GM12878 (cell line): Measurements from ENCODE around the gene SLC44A3. TPM values are rescaled to one million over a fixed set of nuclear protein-coding genes. Genes with fewer than 3 reads are reported as not detected.

Experiments used
- ATAC-seq: fragments of 200-7000 bp; cut with Tn5 transposase; 3 replicates; pipeline ENCODE4 v1.9.1; 2020; ENCODE audit warnings: mild to moderate bottlenecking, moderate library complexity
- BruUV-seq: library from RNA; stranded (reverse); fragments of 400-500 nt; replicated peaks from 2 replicates; lab custom pipeline; 2021; lab: Mats Ljungman, UMichigan
- CTCF ChIA-PET: fragments of 300-600 bp; sonication (Branson Sonifier 250); formaldehyde crosslinking; extraction: SDS; loops from one replicate; lab custom pipeline; 2021; ENCODE audit warnings: inconsistent platforms; lab: Yijun Ruan, JAX
- POLR2A ChIA-PET: fragments of 350-600 bp; formaldehyde crosslinking; extraction: SDS; loops from one replicate; lab custom pipeline; 2021; ENCODE audit warnings: inconsistent platforms; lab: Charles Lee
- RAD21 ChIA-PET: fragments of 300-600 bp; sonication (Branson Sonifier 250); formaldehyde crosslinking; loops from one replicate; lab custom pipeline; 2023; ENCODE audit warnings: antibody characterized with exemption; ENCODE audit not compliant: unreplicated experiment; lab: Charles Lee
- SMC1A ChIA-PET: fragments of 300-600 bp; sonication (Branson Sonifier 250); formaldehyde crosslinking; loops from one replicate; lab custom pipeline; 2023; ENCODE audit not compliant: unreplicated experiment, uncharacterized antibody; lab: Charles Lee
- DNase-seq: peaks from one replicate; pipeline ENCODE4 v3.0.0-alpha.2; 2011; ENCODE audit warnings: low read depth, low spot score
- FAIRE-seq: peaks from 3 replicates; lab custom pipeline; 2011; peaks lifted over from hg19 to GRCh38; lab: Jason Lieb, UNC
- H2AFZ ChIP-seq: 2 replicates; pipeline ENCODE4 v1.6.0; 2011; ENCODE audit warnings: low read depth, low read length, control low read depth; ENCODE audit not compliant: control insufficient read depth
- H3K27ac ChIP-seq: 2 replicates; pipeline ENCODE4 v1.5.1; 2011; ENCODE audit warnings: control low read depth; ENCODE audit not compliant: control insufficient read depth, insufficient read depth
- H3K27me3 ChIP-seq, 2 experiments: replicated peaks in 1 of 2; 2 replicates each; pipeline versions ENCODE4 v1.6.0 to v1.6.1; 2011; ENCODE audit warnings: low read length in 1 of 2; ENCODE audit not compliant: control insufficient read depth in 2 of 2, insufficient read depth in 2 of 2
- H3K36me3 ChIP-seq, 2 experiments: 2 replicates each; pipeline ENCODE4 v1.5.1; 2011; ENCODE audit warnings: low read length in 1 of 2; ENCODE audit not compliant: control insufficient read depth in 2 of 2, insufficient read depth in 2 of 2
- H3K4me1 ChIP-seq: 2 replicates; pipeline ENCODE4 v1.6.1; 2011; ENCODE audit warnings: mild to moderate bottlenecking, low read length, moderate library complexity, mixed read lengths; ENCODE audit not compliant: control insufficient read depth, insufficient read depth
- H3K4me2 ChIP-seq: 2 replicates; pipeline ENCODE4 v1.6.0; 2011; ENCODE audit warnings: control low read depth; ENCODE audit not compliant: control insufficient read depth, insufficient read depth
- H3K4me3 ChIP-seq: fragments of 200-600 bp; sonication (generic); 2 replicates; pipeline ENCODE4 v1.5.1; 2016
- H3K79me2 ChIP-seq: 2 replicates; pipeline ENCODE4 v1.6.0; 2011; ENCODE audit warnings: low read length; ENCODE audit not compliant: control insufficient read depth, insufficient read depth
- H3K9ac ChIP-seq: 2 replicates; pipeline ENCODE4 v1.8.0; 2011; ENCODE audit warnings: low read length, control low read depth, mixed read lengths; ENCODE audit not compliant: control insufficient read depth, insufficient read depth
- H3K9me3 ChIP-seq: replicated peaks from 3 replicates; pipeline ENCODE4 v1.5.1; 2011; ENCODE audit warnings: mild to moderate bottlenecking, low read length; ENCODE audit not compliant: control insufficient read depth, insufficient read depth
- H4K20me1 ChIP-seq: 2 replicates; pipeline ENCODE4 v1.6.0; 2011; ENCODE audit not compliant: control insufficient read depth, insufficient read depth
- EP300 ChIP-seq, 2 experiments: fragments of 150-350 bp in 1 of 2; IDR thresholded peaks; 2 replicates each; pipeline ENCODE4 v1.6.1; 2011 to 2012; ENCODE audit warnings: low read depth in 2 of 2, low read length in 2 of 2, borderline replicate concordance in 1 of 2, improper control_type of control experiment in 1 of 2, inconsistent platforms in 1 of 2; ENCODE audit not compliant: control insufficient read depth in 1 of 2
- LARP7 ChIP-seq: fragments of 450-650 bp; IDR thresholded peaks from 2 replicates; pipeline ENCODE4 v1.6.1; 2017; ENCODE audit warnings: mild to moderate bottlenecking
- NKRF ChIP-seq: fragments of 450-650 bp; conservative IDR thresholded peaks from 2 replicates; pipeline ENCODE4 v1.6.1; 2017; ENCODE audit warnings: mild to moderate bottlenecking, moderate library complexity
- NR2F1 ChIP-seq: fragments of 450-650 bp; conservative IDR thresholded peaks from 2 replicates; pipeline ENCODE4 v1.6.1; 2017; ENCODE audit warnings: mild to moderate bottlenecking
- TBL1XR1 ChIP-seq: IDR thresholded peaks from 2 replicates; pipeline ENCODE4 v1.6.1; 2012; ENCODE audit warnings: low read depth, low read length, improper control_type of control experiment
- WGBS: methylation state at CpG from one replicate; pipeline ENCODE4 v1.1.6; 2016; ENCODE audit warnings: low lambda C conversion rate; ENCODE audit not compliant: insufficient replicate concordance, insufficient coverage; ENCODE audit errors: missing lambda C conversion rate; 5-methylcytosine and 5-hydroxymethylcytosine counted together
- in situ Hi-C: fragments of 300-500 bp; cut with MboI; formaldehyde crosslinking; loops from 9 replicates; pipeline ENCODE4 v1.14.3; 2018; ENCODE audit warnings: mixed read lengths
- intact Hi-C: fragments of 100-400 bp; cut with micrococcal nuclease; formaldehyde crosslinking; loops from one replicate; pipeline ENCODE4 v1.14.2; 2022; ENCODE audit not compliant: unreplicated experiment
- polyA plus RNA-seq, 11 experiments: library from polyadenylated mRNA; depleted of rRNA in 4 of 11; unstranded in 6 of 11; stranded (reverse) in 5 of 11; fragments of >200 nt; fragmentation: Nextera tagmentation in 4 of 11; fragmentation: Illumina TruSeq in 1 of 11; extraction: Ambion mirVana in 4 of 11; extraction: Trizol in 1 of 11; gene quantifications; 1 replicate in 1 of 11; 2 replicates in 10 of 11; pipeline versions ENCODE4 v1.2.1 to v1.2.3, GENCODE V29; 2011 to 2016; ENCODE audit warnings: inconsistent platforms in 2 of 11, missing spikeins in 2 of 11, low read depth in 1 of 11
- total RNA-seq, 4 experiments: library from RNA; depleted of rRNA in 3 of 4; stranded (reverse); fragments of >200 nt in 3 of 4; fragmentation: Illumina TruSeq in 1 of 4; extraction: Trizol in 1 of 4; gene quantifications; 2 replicates each; pipeline versions ENCODE4 v1.2.1 to v1.2.3, GENCODE V29; 2013 to 2021
- TF ChIP-seq, protein P1 (sequence below), 3 experiments: IDR thresholded peaks in 2 of 3; conservative IDR thresholded peaks in 1 of 3; 2 replicates each; pipeline ENCODE4 v1.5.1; 2011; ENCODE audit warnings: low read depth in 3 of 3, low read length in 3 of 3, mild to moderate bottlenecking in 3 of 3, control low read depth in 2 of 3, moderate library complexity in 2 of 3, inconsistent platforms in 1 of 3, mixed read lengths in 1 of 3; ENCODE audit not compliant: control insufficient read depth in 2 of 3, insufficient read depth in 1 of 3; ENCODE audit errors: extremely low read depth in 1 of 3

The SLC44A3 gene
- total and polyA plus RNA-seq, 10 of the 15 experiments (the other 5 are each of a cell fraction or from before 2014, with no cell fraction given): not detected

DNA sequence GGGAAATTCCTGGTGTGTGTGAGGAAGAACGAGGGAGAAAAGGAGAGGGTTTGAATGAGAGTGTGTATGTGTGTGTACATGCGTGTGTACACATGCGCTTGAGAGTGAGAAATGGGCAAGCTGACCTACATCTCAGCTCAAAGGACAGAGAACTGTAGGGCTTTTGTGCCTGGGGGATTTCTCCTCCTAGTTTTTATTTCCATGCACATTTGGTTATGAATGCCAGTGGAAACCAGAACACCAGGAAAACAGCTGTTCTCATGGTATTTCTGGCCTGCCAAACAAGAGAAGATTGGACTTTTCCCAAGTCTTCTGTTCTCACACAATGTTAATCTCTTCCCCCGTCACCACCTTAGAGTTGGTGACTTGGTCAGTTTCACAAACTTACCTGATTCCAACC lies 45.2 kb downstream of the SLC44A3 start:
- DNase-seq (no peak), ATAC-seq (no peak), FAIRE-seq (no peak)
- intact Hi-C loops (no loop called here), in situ Hi-C loops (no loop called here)
- TF ChIP-seq EP300 (IDR thresholded peaks at IDR 0.05; ENCODE audit: borderline replicate concordance in 1 of 2, control insufficient read depth in 1 of 2, low read depth in 2 of 2, low read length in 2 of 2): no peak
- TF ChIP-seq LARP7: no peak
- TF ChIP-seq TBL1XR1: no peak
- TF ChIP-seq NR2F1: no peak
- TF ChIP-seq, protein P1, sequence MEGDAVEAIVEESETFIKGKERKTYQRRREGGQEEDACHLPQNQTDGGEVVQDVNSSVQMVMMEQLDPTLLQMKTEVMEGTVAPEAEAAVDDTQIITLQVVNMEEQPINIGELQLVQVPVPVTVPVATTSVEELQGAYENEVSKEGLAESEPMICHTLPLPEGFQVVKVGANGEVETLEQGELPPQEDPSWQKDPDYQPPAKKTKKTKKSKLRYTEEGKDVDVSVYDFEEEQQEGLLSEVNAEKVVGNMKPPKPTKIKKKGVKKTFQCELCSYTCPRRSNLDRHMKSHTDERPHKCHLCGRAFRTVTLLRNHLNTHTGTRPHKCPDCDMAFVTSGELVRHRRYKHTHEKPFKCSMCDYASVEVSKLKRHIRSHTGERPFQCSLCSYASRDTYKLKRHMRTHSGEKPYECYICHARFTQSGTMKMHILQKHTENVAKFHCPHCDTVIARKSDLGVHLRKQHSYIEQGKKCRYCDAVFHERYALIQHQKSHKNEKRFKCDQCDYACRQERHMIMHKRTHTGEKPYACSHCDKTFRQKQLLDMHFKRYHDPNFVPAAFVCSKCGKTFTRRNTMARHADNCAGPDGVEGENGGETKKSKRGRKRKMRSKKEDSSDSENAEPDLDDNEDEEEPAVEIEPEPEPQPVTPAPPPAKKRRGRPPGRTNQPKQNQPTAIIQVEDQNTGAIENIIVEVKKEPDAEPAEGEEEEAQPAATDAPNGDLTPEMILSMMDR (IDR thresholded peaks at IDR 0.05 in 2 of 3, conservative IDR thresholded peaks at IDR 0.05 in 1 of 3; ENCODE audit: control insufficient read depth in 2 of 3, extremely low read depth in 1 of 3, insufficient read depth in 1 of 3, low read depth in 3 of 3, low read length in 3 of 3): no peak
- no peak for TF ChIP-seq NKRF
- H3K9ac ChIP-seq: no peak overlapping the region
- no peaks in the 10 kb centered on the region for H4K20me1 ChIP-seq
- ChIA-PET POLR2A (no interaction called here), CTCF (interaction anchor here (0.6 to 4.8 kb wide), 3 partner anchors 11 to 178 kb away, joined by 3 to 39 read pairs (median 6); no protein-coding TSS in a partner anchor), RAD21 (interaction anchor here (1.0 kb wide), 1 partner anchor 191 kb away, joined by 3 read pairs; no protein-coding TSS in a partner anchor), SMC1A (interaction anchor here (1.2 kb wide), 1 partner anchor 10 kb away, joined by 3 read pairs; no protein-coding TSS in a partner anchor)
- H3K36me3 ChIP-seq: no peaks in the 10 kb centered on the region
- H2AFZ ChIP-seq: no peak overlapping the region
- H3K4me3 ChIP-seq: no peak overlapping the region
- H3K27me3 ChIP-seq: no peaks in the 10 kb centered on the region; a peak in 1 of 4 replicates
- no peaks in the 10 kb centered on the region for H3K4me1 ChIP-seq
- 60% methylated on average over 4 of the region's 4 CpGs for WGBS
- H3K4me2 ChIP-seq: no peak overlapping the region
- H3K79me2 ChIP-seq: no peaks in the 10 kb centered on the region
- H3K27ac ChIP-seq: no peak overlapping the region
- H3K9me3 ChIP-seq: no peaks in the 10 kb centered on the region
- BruUV-seq: no TSS peak
